GM23338 (cell line): ENCODE measurements around the gene PARD6B. TPM values are rescaled to one million over a fixed set of nuclear protein-coding genes. Genes with fewer than 3 reads are reported as not detected.
A peak's percentile ranks its signal among the peaks of the same experiment; 100 is the strongest.
"Not testable (repeated sequence)": the region's sequence is repeated elsewhere in the genome, so short reads cannot be mapped to it uniquely, and the experiment has no call there.

Experiments
- ATAC-seq: fragments of 200-7000 bp; cut with Tn5 transposase; 3 replicates; pipeline ENCODE4 v1.9.1; 2020
- DNase-seq: peaks from one replicate; pipeline ENCODE4 v3.0.0-alpha.2; 2015; ENCODE audit warnings: low spot score
- H2AFZ ChIP-seq: fragments of 200-600 bp; sonication (generic); 2 replicates; pipeline ENCODE4 v1.8.0; 2016; ENCODE audit warnings: antibody characterized with exemption, mild to moderate bottlenecking, moderate library complexity
- H3F3A ChIP-seq: fragments of 200-600 bp; sonication (generic); replicated peaks from 2 replicates; pipeline ENCODE4 v1.8.0; 2017; ENCODE audit warnings: antibody characterized with exemption, mixed run types, low read depth
- H3K27ac ChIP-seq: fragments of 200-600 bp; sonication (generic); 2 replicates; pipeline ENCODE4 v1.6.1; 2016; ENCODE audit warnings: low read depth
- H3K27me3 ChIP-seq: fragments of 200-600 bp; sonication (generic); 2 replicates; pipeline ENCODE4 v1.8.0; 2016; ENCODE audit warnings: mild to moderate bottlenecking, mixed run types, moderate library complexity; ENCODE audit not compliant: insufficient read depth
- H3K36me3 ChIP-seq: fragments of 200-600 bp; sonication (generic); 2 replicates; pipeline ENCODE4 v1.8.0; 2016; ENCODE audit warnings: mild to moderate bottlenecking; ENCODE audit not compliant: insufficient read depth
- H3K4me1 ChIP-seq: fragments of 200-600 bp; sonication (generic); 2 replicates; pipeline ENCODE4 v1.8.0; 2016; ENCODE audit warnings: mild to moderate bottlenecking, moderate library complexity; ENCODE audit not compliant: insufficient read depth
- H3K4me2 ChIP-seq: fragments of 200-600 bp; sonication (generic); 2 replicates; pipeline ENCODE4 v1.7.1; 2017; ENCODE audit warnings: mixed run types
- H3K4me3 ChIP-seq: fragments of 200-600 bp; sonication (generic); 2 replicates; pipeline ENCODE4 v1.6.1; 2016; ENCODE audit warnings: mixed run types
- H3K79me2 ChIP-seq: fragments of 200-600 bp; sonication (generic); replicated peaks from 2 replicates; pipeline ENCODE4 v1.8.0; 2017; ENCODE audit warnings: mild to moderate bottlenecking; ENCODE audit not compliant: insufficient read depth
- H3K9me2 ChIP-seq: fragments of 200-600 bp; sonication (generic); 2 replicates; pipeline ENCODE4 v1.8.0; 2017; ENCODE audit not compliant: insufficient read depth
- H4K20me1 ChIP-seq: fragments of 200-600 bp; sonication (generic); replicated peaks from 2 replicates; pipeline ENCODE4 v1.8.0; 2017; ENCODE audit warnings: mild to moderate bottlenecking; ENCODE audit not compliant: insufficient read depth
- H3K27ac Mint-ChIP-seq: 2 replicates; pipeline ENCODE4 v1.8.0; 2020; ENCODE audit warnings: inconsistent platforms, mild to moderate bottlenecking, moderate library complexity, mixed read lengths
- H3K27me3 Mint-ChIP-seq: 3 replicates; pipeline ENCODE4 v1.8.0; 2022; ENCODE audit warnings: low read depth, mild to moderate bottlenecking, moderate library complexity, mixed read lengths, inconsistent platforms; ENCODE audit not compliant: insufficient read depth, poor library complexity
- H3K36me3 Mint-ChIP-seq: 3 replicates; pipeline ENCODE4 v1.8.0; 2021; ENCODE audit warnings: low read depth, mild to moderate bottlenecking, inconsistent platforms, moderate library complexity, mixed read lengths
- H3K4me1 Mint-ChIP-seq: 3 replicates; pipeline ENCODE4 v1.8.0; 2020; ENCODE audit warnings: mild to moderate bottlenecking, inconsistent platforms, mixed read lengths
- H3K4me3 Mint-ChIP-seq: 3 replicates; pipeline ENCODE4 v1.8.0; 2021; ENCODE audit warnings: moderate library complexity, mild to moderate bottlenecking, inconsistent platforms, mixed read lengths
- H3K9me3 Mint-ChIP-seq: 3 replicates; pipeline ENCODE4 v1.8.0; 2020; ENCODE audit warnings: moderate library complexity, mild to moderate bottlenecking, inconsistent platforms, mixed read lengths
- CREB1 ChIP-seq: fragments of 250-450 bp; sonication (Bioruptor Pico); IDR thresholded peaks from 2 replicates; pipeline ENCODE4 v1.5.0; 2020; ENCODE audit warnings: low read depth, mild to moderate bottlenecking, moderate library complexity
- EZH2 ChIP-seq: fragments of 200-600 bp; sonication (generic); IDR thresholded peaks from one replicate; pipeline ENCODE4 v1.8.0; 2017; ENCODE audit warnings: antibody characterized with exemption, mild to moderate bottlenecking, low read depth; ENCODE audit not compliant: unreplicated experiment
- EZH2phosphoT487 ChIP-seq: fragments of 200-600 bp; sonication (generic); IDR thresholded peaks from one replicate; pipeline ENCODE4 v1.8.1; 2018; ENCODE audit warnings: antibody characterized with exemption; ENCODE audit not compliant: unreplicated experiment
- NANOG ChIP-seq: IDR thresholded peaks from 2 replicates; pipeline ENCODE4 v1.6.1; 2016; ENCODE audit warnings: antibody characterized with exemption, borderline replicate concordance
- POLR2AphosphoS5 ChIP-seq: IDR thresholded peaks from 2 replicates; pipeline ENCODE4 v1.6.1; 2016; ENCODE audit warnings: antibody characterized with exemption, low read depth
- STAT1 ChIP-seq: IDR thresholded peaks from one replicate; pipeline ENCODE4 v1.6.1; 2016; ENCODE audit warnings: antibody characterized with exemption; ENCODE audit not compliant: unreplicated experiment
- ZNF331 ChIP-seq: fragments of 250-450 bp; sonication (Bioruptor Pico); IDR thresholded peaks from 2 replicates; pipeline ENCODE4 v1.5.0; 2020; ENCODE audit warnings: low read depth, mild to moderate bottlenecking, moderate library complexity
- polyA plus RNA-seq: library from polyadenylated mRNA; unstranded; fragments of >200 nt; fragmentation: Nextera tagmentation; extraction: Ambion mirVana; gene quantifications from 2 replicates; pipeline ENCODE4 v1.2.1, GENCODE V29; 2016
- total RNA-seq: library from RNA; depleted of rRNA; stranded (reverse); fragments of >200 nt; shearing (Covaris generic); gene quantifications from 2 replicates; pipeline ENCODE4 v1.2.3, GENCODE V29; 2014
- TF ChIP-seq, protein P1 (sequence below): fragments of 250-450 bp; sonication (Bioruptor Pico); IDR thresholded peaks from 2 replicates; pipeline ENCODE4 v1.5.0; 2020; ENCODE audit warnings: mild to moderate bottlenecking, moderate library complexity
- TF ChIP-seq, protein P2 (sequence below): IDR thresholded peaks from 2 replicates; pipeline ENCODE4 v1.6.1; 2016; ENCODE audit warnings: antibody characterized with exemption
- TF ChIP-seq, protein P3 (sequence below), 2 experiments: fragments of 200-600 bp in 1 of 2; sonication (generic) in 1 of 2; conservative IDR thresholded peaks; 2 replicates each; pipeline versions ENCODE4 v1.5.1 to v1.6.1; 2016 to 2017; ENCODE audit warnings: antibody characterized with exemption in 2 of 2, low read depth in 2 of 2, mild to moderate bottlenecking in 2 of 2, moderate library complexity in 1 of 2

PARD6B gene
- total and polyA plus RNA-seq, 2 experiments from 2014 or later = 23.5 to 29.2 TPM

DNA sequence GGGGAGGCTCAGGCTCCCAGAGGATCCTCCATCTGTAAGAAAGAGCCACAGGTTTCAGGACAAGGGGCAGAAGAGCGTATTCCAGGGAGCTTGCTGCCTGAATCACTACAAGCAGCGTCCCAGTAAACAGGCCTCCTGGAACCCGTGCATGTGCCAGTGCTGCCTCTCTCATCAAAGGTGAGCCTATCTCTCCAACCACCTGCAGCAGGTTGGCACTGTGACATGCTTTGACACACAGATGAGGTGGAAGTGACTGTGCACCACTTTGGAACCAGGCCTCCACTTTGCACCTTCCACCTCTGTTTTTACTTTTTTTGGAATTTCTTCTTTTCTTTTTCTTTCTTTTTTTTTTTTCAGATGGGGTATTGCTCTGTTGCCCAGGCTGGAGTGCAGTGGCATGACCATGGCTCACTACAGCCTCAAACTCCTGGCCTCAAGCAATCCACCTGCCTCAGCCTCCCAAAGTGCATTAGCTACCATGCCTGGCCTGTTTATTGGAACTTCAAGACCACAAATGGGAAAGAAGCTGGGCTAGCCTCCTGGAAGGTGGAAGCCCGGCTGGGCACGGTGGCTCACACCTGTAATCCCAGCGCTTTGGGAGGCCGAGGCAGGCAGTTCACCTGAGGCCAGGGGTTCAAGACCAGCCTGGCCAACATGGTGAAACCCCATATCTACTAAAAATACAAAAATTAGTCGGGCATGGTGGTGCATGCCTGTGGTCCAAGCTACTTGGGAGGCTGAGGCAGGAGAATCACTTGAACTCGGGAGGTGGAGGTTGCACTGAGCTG is 27.5 kb upstream of the PARD6B start:
- not testable (repeated sequence) for H3K36me3 ChIP-seq, H3K4me3 Mint-ChIP-seq, H3K79me2 ChIP-seq, H3K9me2 ChIP-seq, H3K9me3 Mint-ChIP-seq, H3K27me3 ChIP-seq, H3K4me1 ChIP-seq, H4K20me1 ChIP-seq, H3K36me3 Mint-ChIP-seq, H3F3A ChIP-seq, H3K4me2 ChIP-seq, ATAC-seq, H3K27ac Mint-ChIP-seq, H3K4me3 ChIP-seq, DNase-seq
- Mint-ChIP-seq H3K27me3 (peaks cover 22% of the 10 kb centered on the region), H3K4me1 (peaks cover 18% of the 10 kb centered on the region)
- Histone ChIP-seq H2AFZ (peak overlapping the region; percentile 76), H3K27ac (peak overlapping the region; percentile 50; the same call in 1 of the 2 replicates)

DNA sequence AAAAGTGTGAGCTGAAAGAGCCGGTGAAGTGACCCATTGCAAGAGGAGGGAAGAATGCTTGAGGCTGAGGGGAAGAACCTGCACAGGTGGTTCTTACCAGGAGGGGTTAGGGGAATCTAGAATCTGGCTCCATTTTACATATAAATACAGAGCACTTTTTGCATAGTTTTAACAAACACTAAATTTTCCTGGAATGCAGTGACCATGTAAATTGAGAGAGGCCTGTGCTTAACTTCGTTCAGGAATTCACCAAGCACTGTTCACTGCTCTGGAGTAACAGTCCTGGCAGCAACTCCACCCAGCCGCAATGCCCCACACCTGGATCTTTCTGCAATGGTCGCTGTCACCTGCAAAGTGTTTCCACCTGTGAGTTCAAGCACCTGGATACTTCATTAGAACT is 26.9 kb upstream of the PARD6B start:
- Mint-ChIP-seq H3K27ac (no peak overlapping the region), H3K27me3 (peaks cover 22% of the 10 kb centered on the region), H3K9me3 (no peaks in the 10 kb centered on the region; the same call in 2 of the 3 replicates), H3K36me3 (no peaks in the 10 kb centered on the region), H3K4me1 (peaks cover 18% of the 10 kb centered on the region), H3K4me3 (no peak overlapping the region)
- H3K4me3 ChIP-seq = no peak overlapping the region
- H3K79me2 ChIP-seq = no peaks in the 10 kb centered on the region
- H4K20me1 ChIP-seq = no peaks in the 10 kb centered on the region
- ATAC-seq (peak; percentile 69), DNase-seq (peak; percentile 60)
- no peaks in the 10 kb centered on the region for H3K36me3 ChIP-seq
- H3F3A ChIP-seq = no peaks in the 10 kb centered on the region
- H2AFZ ChIP-seq = no peak overlapping the region
- H3K9me2 ChIP-seq = no peaks in the 10 kb centered on the region
- TF ChIP-seq EZH2phosphoT487 (no peak), CREB1 (CRISPR knock-in tag) (no peak), NANOG (no peak), EZH2 (no peak), ZNF331 (no peak), POLR2AphosphoS5 (no peak), STAT1 (no peak)
- TF ChIP-seq, protein P1, sequence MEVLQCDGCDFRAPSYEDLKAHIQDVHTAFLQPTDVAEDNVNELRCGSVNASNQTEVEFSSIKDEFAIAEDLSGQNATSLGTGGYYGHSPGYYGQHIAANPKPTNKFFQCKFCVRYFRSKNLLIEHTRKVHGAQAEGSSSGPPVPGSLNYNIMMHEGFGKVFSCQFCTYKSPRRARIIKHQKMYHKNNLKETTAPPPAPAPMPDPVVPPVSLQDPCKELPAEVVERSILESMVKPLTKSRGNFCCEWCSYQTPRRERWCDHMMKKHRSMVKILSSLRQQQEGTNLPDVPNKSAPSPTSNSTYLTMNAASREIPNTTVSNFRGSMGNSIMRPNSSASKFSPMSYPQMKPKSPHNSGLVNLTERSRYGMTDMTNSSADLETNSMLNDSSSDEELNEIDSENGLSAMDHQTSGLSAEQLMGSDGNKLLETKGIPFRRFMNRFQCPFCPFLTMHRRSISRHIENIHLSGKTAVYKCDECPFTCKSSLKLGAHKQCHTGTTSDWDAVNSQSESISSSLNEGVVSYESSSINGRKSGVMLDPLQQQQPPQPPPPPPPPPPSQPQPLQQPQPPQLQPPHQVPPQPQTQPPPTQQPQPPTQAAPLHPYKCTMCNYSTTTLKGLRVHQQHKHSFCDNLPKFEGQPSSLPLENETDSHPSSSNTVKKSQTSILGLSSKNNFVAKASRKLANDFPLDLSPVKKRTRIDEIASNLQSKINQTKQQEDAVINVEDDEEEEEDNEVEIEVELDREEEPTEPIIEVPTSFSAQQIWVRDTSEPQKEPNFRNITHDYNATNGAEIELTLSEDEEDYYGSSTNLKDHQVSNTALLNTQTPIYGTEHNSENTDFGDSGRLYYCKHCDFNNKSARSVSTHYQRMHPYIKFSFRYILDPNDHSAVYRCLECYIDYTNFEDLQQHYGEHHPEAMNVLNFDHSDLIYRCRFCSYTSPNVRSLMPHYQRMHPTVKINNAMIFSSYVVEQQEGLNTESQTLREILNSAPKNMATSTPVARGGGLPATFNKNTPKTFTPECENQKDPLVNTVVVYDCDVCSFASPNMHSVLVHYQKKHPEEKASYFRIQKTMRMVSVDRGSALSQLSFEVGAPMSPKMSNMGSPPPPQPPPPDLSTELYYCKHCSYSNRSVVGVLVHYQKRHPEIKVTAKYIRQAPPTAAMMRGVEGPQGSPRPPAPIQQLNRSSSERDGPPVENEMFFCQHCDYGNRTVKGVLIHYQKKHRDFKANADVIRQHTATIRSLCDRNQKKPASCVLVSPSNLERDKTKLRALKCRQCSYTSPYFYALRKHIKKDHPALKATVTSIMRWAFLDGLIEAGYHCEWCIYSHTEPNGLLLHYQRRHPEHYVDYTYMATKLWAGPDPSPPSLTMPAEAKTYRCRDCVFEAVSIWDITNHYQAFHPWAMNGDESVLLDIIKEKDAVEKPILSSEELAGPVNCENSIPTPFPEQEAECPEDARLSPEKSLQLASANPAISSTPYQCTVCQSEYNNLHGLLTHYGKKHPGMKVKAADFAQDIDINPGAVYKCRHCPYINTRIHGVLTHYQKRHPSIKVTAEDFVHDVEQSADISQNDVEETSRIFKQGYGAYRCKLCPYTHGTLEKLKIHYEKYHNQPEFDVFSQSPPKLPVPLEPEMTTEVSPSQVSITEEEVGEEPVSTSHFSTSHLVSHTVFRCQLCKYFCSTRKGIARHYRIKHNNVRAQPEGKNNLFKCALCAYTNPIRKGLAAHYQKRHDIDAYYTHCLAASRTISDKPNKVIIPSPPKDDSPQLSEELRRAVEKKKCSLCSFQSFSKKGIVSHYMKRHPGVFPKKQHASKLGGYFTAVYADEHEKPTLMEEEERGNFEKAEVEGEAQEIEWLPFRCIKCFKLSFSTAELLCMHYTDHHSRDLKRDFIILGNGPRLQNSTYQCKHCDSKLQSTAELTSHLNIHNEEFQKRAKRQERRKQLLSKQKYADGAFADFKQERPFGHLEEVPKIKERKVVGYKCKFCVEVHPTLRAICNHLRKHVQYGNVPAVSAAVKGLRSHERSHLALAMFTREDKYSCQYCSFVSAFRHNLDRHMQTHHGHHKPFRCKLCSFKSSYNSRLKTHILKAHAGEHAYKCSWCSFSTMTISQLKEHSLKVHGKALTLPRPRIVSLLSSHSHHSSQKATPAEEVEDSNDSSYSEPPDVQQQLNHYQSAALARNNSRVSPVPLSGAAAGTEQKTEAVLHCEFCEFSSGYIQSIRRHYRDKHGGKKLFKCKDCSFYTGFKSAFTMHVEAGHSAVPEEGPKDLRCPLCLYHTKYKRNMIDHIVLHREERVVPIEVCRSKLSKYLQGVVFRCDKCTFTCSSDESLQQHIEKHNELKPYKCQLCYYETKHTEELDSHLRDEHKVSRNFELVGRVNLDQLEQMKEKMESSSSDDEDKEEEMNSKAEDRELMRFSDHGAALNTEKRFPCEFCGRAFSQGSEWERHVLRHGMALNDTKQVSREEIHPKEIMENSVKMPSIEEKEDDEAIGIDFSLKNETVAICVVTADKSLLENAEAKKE (CRISPR knock-in tag) = no peak
- TF ChIP-seq, protein P2, sequence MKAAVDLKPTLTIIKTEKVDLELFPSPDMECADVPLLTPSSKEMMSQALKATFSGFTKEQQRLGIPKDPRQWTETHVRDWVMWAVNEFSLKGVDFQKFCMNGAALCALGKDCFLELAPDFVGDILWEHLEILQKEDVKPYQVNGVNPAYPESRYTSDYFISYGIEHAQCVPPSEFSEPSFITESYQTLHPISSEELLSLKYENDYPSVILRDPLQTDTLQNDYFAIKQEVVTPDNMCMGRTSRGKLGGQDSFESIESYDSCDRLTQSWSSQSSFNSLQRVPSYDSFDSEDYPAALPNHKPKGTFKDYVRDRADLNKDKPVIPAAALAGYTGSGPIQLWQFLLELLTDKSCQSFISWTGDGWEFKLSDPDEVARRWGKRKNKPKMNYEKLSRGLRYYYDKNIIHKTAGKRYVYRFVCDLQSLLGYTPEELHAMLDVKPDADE = no peak
- TF ChIP-seq, protein P3, sequence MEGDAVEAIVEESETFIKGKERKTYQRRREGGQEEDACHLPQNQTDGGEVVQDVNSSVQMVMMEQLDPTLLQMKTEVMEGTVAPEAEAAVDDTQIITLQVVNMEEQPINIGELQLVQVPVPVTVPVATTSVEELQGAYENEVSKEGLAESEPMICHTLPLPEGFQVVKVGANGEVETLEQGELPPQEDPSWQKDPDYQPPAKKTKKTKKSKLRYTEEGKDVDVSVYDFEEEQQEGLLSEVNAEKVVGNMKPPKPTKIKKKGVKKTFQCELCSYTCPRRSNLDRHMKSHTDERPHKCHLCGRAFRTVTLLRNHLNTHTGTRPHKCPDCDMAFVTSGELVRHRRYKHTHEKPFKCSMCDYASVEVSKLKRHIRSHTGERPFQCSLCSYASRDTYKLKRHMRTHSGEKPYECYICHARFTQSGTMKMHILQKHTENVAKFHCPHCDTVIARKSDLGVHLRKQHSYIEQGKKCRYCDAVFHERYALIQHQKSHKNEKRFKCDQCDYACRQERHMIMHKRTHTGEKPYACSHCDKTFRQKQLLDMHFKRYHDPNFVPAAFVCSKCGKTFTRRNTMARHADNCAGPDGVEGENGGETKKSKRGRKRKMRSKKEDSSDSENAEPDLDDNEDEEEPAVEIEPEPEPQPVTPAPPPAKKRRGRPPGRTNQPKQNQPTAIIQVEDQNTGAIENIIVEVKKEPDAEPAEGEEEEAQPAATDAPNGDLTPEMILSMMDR (conservative IDR thresholded peaks at IDR 0.05; ENCODE audit: low read depth in 2 of 2) = no peak
- H3K27ac ChIP-seq = peak overlapping the region; percentile 50; the same call in 1 of the 2 replicates
- no peak overlapping the region for H3K4me2 ChIP-seq
- H3K27me3 ChIP-seq = no peaks in the 10 kb centered on the region
- peaks cover 5% of the 10 kb centered on the region; the same call in 1 of the 2 replicates for H3K4me1 ChIP-seq
